Progenitor cell of endocrine pancreas (in vitro differentiated cells): ENCODE results near the gene OPA1. TPM values are rescaled to one million over a fixed set of nuclear protein-coding genes. Genes with fewer than 3 reads are reported as not detected.

Experiments
- DNase-seq: peaks from one replicate; pipeline ENCODE4 v3.0.0; 2021; ENCODE audit warnings: low spot score; ENCODE audit not compliant: unreplicated experiment
- H3K27ac Mint-ChIP-seq: 2 replicates; pipeline ENCODE4 v1.8.0; 2021; ENCODE audit warnings: mild to moderate bottlenecking, moderate library complexity, mixed read lengths
- H3K27me3 Mint-ChIP-seq: 2 replicates; pipeline ENCODE4 v1.8.0; 2021; ENCODE audit warnings: mixed read lengths
- H3K36me3 Mint-ChIP-seq: 2 replicates; pipeline ENCODE4 v1.8.0; 2022; ENCODE audit warnings: mixed read lengths; ENCODE audit not compliant: insufficient read depth
- H3K4me1 Mint-ChIP-seq: 2 replicates; pipeline ENCODE4 v1.8.0; 2021; ENCODE audit warnings: low read depth, mixed read lengths
- H3K4me3 Mint-ChIP-seq: 2 replicates; pipeline ENCODE4 v1.8.0; 2021; ENCODE audit warnings: low read depth, mild to moderate bottlenecking, moderate library complexity, mixed read lengths
- H3K9me3 Mint-ChIP-seq: 2 replicates; pipeline ENCODE4 v1.8.0; 2021; ENCODE audit warnings: low read depth, mixed read lengths
- CTCF ChIP-seq: fragments of 200-600 bp; sonication (generic); IDR thresholded peaks from one replicate; pipeline ENCODE4 v1.5.0; 2021; ENCODE audit warnings: antibody characterized with exemption, mild to moderate bottlenecking; ENCODE audit not compliant: unreplicated experiment
- total RNA-seq: library from RNA; stranded (reverse); gene quantifications from 2 replicates; pipeline ENCODE4 v1.2.1, GENCODE V29; 2021

Gene OPA1
- total RNA-seq, 1 donor from 2014 or later = 60.8 TPM

- peaks cover 31% of the 10 kb centered on the region for H3K4me1 Mint-ChIP-seq
- H3K9me3 Mint-ChIP-seq = no peaks in the 10 kb centered on the region
- H3K36me3 Mint-ChIP-seq = no peaks in the 10 kb centered on the region
- no peak overlapping the region for H3K4me3 Mint-ChIP-seq
- no peak for DNase-seq
- TF ChIP-seq CTCF = no peak
- H3K27ac Mint-ChIP-seq = no peak overlapping the region
- peaks cover 9% of the 10 kb centered on the region for H3K27me3 Mint-ChIP-seq
Measured at GRCh38 chr3:193732391-193732790, 139.4 kb downstream of the OPA1 start.

GRCh38 chr3:193732827-193733226, 139.8 kb downstream of the OPA1 start:
- no peak for DNase-seq
- Mint-ChIP-seq H3K27me3 (peaks cover 9% of the 10 kb centered on the region), H3K36me3 (no peaks in the 10 kb centered on the region), H3K9me3 (no peaks in the 10 kb centered on the region), H3K4me3 (no peak overlapping the region), H3K27ac (no peak overlapping the region), H3K4me1 (peaks cover 35% of the 10 kb centered on the region)
- no peak for TF ChIP-seq CTCF

GRCh38 chr3:193734737-193735366, 141.8 kb downstream of the OPA1 start:
- TF ChIP-seq CTCF = no peak
- no peak for DNase-seq
- Mint-ChIP-seq H3K4me1 (peaks cover 37% of the 10 kb centered on the region), H3K36me3 (no peaks in the 10 kb centered on the region), H3K27me3 (peaks cover under 1% of the 10 kb centered on the region), H3K9me3 (no peaks in the 10 kb centered on the region), H3K27ac (no peak overlapping the region), H3K4me3 (no peak overlapping the region)

- no peaks in the 10 kb centered on the region for H3K9me3 Mint-ChIP-seq
Measured at GRCh38 chr3:193735850-193736249, 142.8 kb downstream of the OPA1 start.

GRCh38 chr3:193736616-193737015, 143.6 kb downstream of the OPA1 start:
- no peaks in the 10 kb centered on the region for H3K27me3 Mint-ChIP-seq
- peaks cover 39% of the 10 kb centered on the region for H3K4me1 Mint-ChIP-seq
- no peak for TF ChIP-seq CTCF
- H3K27ac Mint-ChIP-seq = peak overlapping the region; percentile 87
- no peak for DNase-seq
- no peaks in the 10 kb centered on the region for H3K9me3 Mint-ChIP-seq
- H3K4me3 Mint-ChIP-seq = no peak overlapping the region
- no peaks in the 10 kb centered on the region for H3K36me3 Mint-ChIP-seq

More at GRCh38 chr3:193735850-193736249, 142.8 kb downstream of the OPA1 start:
- no peak for DNase-seq
- H3K27ac Mint-ChIP-seq = no peak overlapping the region
- no peak for TF ChIP-seq CTCF
- no peaks in the 10 kb centered on the region for H3K36me3 Mint-ChIP-seq
- H3K27me3 Mint-ChIP-seq = no peaks in the 10 kb centered on the region
- H3K4me1 Mint-ChIP-seq = peaks cover 39% of the 10 kb centered on the region
- H3K4me3 Mint-ChIP-seq = no peak overlapping the region
